Astrocyte (in vitro differentiated cells and primary cell): ENCODE data around the gene SATB2. TPM values are rescaled to one million over a fixed set of nuclear protein-coding genes. Genes with fewer than 3 reads are reported as not detected.

ENCODE experiments used
- DNase-seq: peaks from one replicate; pipeline ENCODE4 v3.0.0-alpha.2; 2010; ENCODE audit warnings: low read depth
- FAIRE-seq: peaks from 2 replicates; lab custom pipeline; 2011; peaks lifted over from hg19 to GRCh38; lab: Jason Lieb, UNC
- H2AFZ ChIP-seq: 2 replicates; pipeline ENCODE4 v1.6.0; 2012; ENCODE audit warnings: low read depth, low read length, inconsistent platforms
- H3K27ac ChIP-seq: 2 replicates; pipeline ENCODE4 v1.5.1; 2011; ENCODE audit warnings: low read depth, low read length, inconsistent platforms
- H3K27me3 ChIP-seq: 2 replicates; pipeline ENCODE4 v1.6.0; 2011; ENCODE audit warnings: low read length, inconsistent platforms; ENCODE audit not compliant: insufficient read depth
- H3K36me3 ChIP-seq: 2 replicates; pipeline ENCODE4 v1.5.1; 2011; ENCODE audit warnings: low read length, inconsistent platforms; ENCODE audit not compliant: insufficient read depth
- H3K4me1 ChIP-seq: 2 replicates; pipeline ENCODE4 v1.5.1; 2011; ENCODE audit warnings: low read length, inconsistent platforms; ENCODE audit not compliant: insufficient read depth
- H3K4me2 ChIP-seq: 2 replicates; pipeline ENCODE4 v1.6.0; 2012; ENCODE audit warnings: low read length, inconsistent platforms
- H3K4me3 ChIP-seq: 2 replicates; pipeline ENCODE4 v1.5.1; 2011; ENCODE audit warnings: low read depth, mild to moderate bottlenecking, low read length, inconsistent platforms; ENCODE audit not compliant: insufficient read depth
- H3K79me2 ChIP-seq: 2 replicates; pipeline ENCODE4 v1.6.0; 2012; ENCODE audit warnings: mild to moderate bottlenecking, low read length, inconsistent platforms; ENCODE audit not compliant: insufficient read depth
- H3K9ac ChIP-seq: 2 replicates; pipeline ENCODE4 v1.6.0; 2012; ENCODE audit warnings: mild to moderate bottlenecking, low read length, inconsistent platforms
- H3K9me3 ChIP-seq: 2 replicates; pipeline ENCODE4 v1.5.1; 2012; ENCODE audit warnings: low read depth, mild to moderate bottlenecking, low read length, inconsistent platforms; ENCODE audit not compliant: insufficient read depth
- H4K20me1 ChIP-seq: 2 replicates; pipeline ENCODE4 v1.6.0; 2012; ENCODE audit warnings: low read length, inconsistent platforms; ENCODE audit not compliant: insufficient read depth
- H3K27ac Mint-ChIP-seq: one replicate; pipeline ENCODE4 v1.8.0; 2021; ENCODE audit warnings: mild to moderate bottlenecking, mixed read lengths; ENCODE audit not compliant: unreplicated experiment
- H3K27me3 Mint-ChIP-seq: one replicate; pipeline ENCODE4 v1.8.0; 2021; ENCODE audit warnings: low read depth, mixed read lengths; ENCODE audit not compliant: unreplicated experiment
- H3K36me3 Mint-ChIP-seq: one replicate; pipeline ENCODE4 v1.8.0; 2021; ENCODE audit warnings: low read depth, mixed read lengths; ENCODE audit not compliant: unreplicated experiment
- H3K4me1 Mint-ChIP-seq: one replicate; pipeline ENCODE4 v1.8.0; 2021; ENCODE audit warnings: low read depth, mixed read lengths; ENCODE audit not compliant: unreplicated experiment
- H3K4me3 Mint-ChIP-seq: one replicate; pipeline ENCODE4 v1.8.0; 2021; ENCODE audit warnings: mild to moderate bottlenecking, moderate library complexity, mixed read lengths; ENCODE audit not compliant: unreplicated experiment
- H3K9me3 Mint-ChIP-seq: one replicate; pipeline ENCODE4 v1.8.0; 2021; ENCODE audit warnings: mild to moderate bottlenecking, mixed read lengths; ENCODE audit not compliant: unreplicated experiment
- CTCF ChIP-seq: IDR thresholded peaks from 2 replicates; pipeline ENCODE4 v1.5.1; 2011; ENCODE audit warnings: low read depth, mild to moderate bottlenecking, inconsistent platforms, low read length, moderate library complexity; ENCODE audit not compliant: insufficient read depth
- EZH2 ChIP-seq: IDR thresholded peaks from 2 replicates; pipeline ENCODE4 v1.6.1; 2012; ENCODE audit warnings: mild to moderate bottlenecking, low read length, inconsistent platforms; ENCODE audit not compliant: insufficient read depth
- total RNA-seq: library from RNA; stranded (reverse); gene quantifications from 2 replicates; pipeline ENCODE4 v1.2.1, GENCODE V29; 2021

Gene SATB2
- total RNA-seq, 1 donor from 2014 or later: 12.3 TPM

- TF ChIP-seq EZH2: no peak
- TF ChIP-seq CTCF: no peak
- Histone ChIP-seq H3K9me3 (no peaks in the 10 kb centered on the region), H3K36me3 (no peaks in the 10 kb centered on the region), H3K4me1 (peaks cover 8% of the 10 kb centered on the region), H3K9ac (no peak overlapping the region), H2AFZ (no peak overlapping the region), H3K27me3 (no peaks in the 10 kb centered on the region), H3K27ac (no peak overlapping the region), H3K4me3 (no peak overlapping the region), H3K4me2 (no peak overlapping the region), H4K20me1 (peaks cover 4% of the 10 kb centered on the region), H3K79me2 (peaks cover 6% of the 10 kb centered on the region)
- Mint-ChIP-seq H3K9me3 (no peaks in the 10 kb centered on the region), H3K4me3 (no peak overlapping the region), H3K4me1 (peaks cover 16% of the 10 kb centered on the region), H3K27ac (no peak overlapping the region), H3K27me3 (no peaks in the 10 kb centered on the region), H3K36me3 (peaks cover 3% of the 10 kb centered on the region)
- DNase-seq: no peak
- no peak for FAIRE-seq
Measured at GRCh38 chr2:199414465-199414864, 43.3 kb downstream of the SATB2 start.

GRCh38 chr2:199414001-199414400 is 43.7 kb downstream of the SATB2 start:
- Mint-ChIP-seq H3K9me3 (no peaks in the 10 kb centered on the region), H3K27me3 (no peaks in the 10 kb centered on the region), H3K27ac (no peak overlapping the region), H3K4me3 (no peak overlapping the region), H3K4me1 (peaks cover 19% of the 10 kb centered on the region), H3K36me3 (peaks cover 3% of the 10 kb centered on the region)
- FAIRE-seq (no peak), DNase-seq (no peak)
- H3K4me1 ChIP-seq: peaks cover 8% of the 10 kb centered on the region
- H3K79me2 ChIP-seq: peaks cover 6% of the 10 kb centered on the region
- TF ChIP-seq EZH2 (no peak), CTCF (no peak)
- no peak overlapping the region for H3K27ac ChIP-seq
- H3K9ac ChIP-seq: no peak overlapping the region
- no peaks in the 10 kb centered on the region for H3K36me3 ChIP-seq
- no peaks in the 10 kb centered on the region for H3K27me3 ChIP-seq
- H2AFZ ChIP-seq: no peak overlapping the region
- no peak overlapping the region for H3K4me3 ChIP-seq
- no peaks in the 10 kb centered on the region for H3K9me3 ChIP-seq
- peaks cover 4% of the 10 kb centered on the region for H4K20me1 ChIP-seq
- no peak overlapping the region for H3K4me2 ChIP-seq

GRCh38 chr2:199409759-199410529 is 47.8 kb downstream of the SATB2 start:
- no peak overlapping the region for H3K9ac ChIP-seq
- no peak overlapping the region for H3K4me3 ChIP-seq
- H3K27me3 ChIP-seq: no peaks in the 10 kb centered on the region
- H3K27ac ChIP-seq: no peak overlapping the region
- H3K4me2 ChIP-seq: peak overlapping the region; percentile 30
- TF ChIP-seq EZH2 (no peak), CTCF (no peak)
- Mint-ChIP-seq H3K27ac (peak overlapping the region; percentile 51), H3K4me3 (no peak overlapping the region), H3K4me1 (peaks cover 19% of the 10 kb centered on the region), H3K27me3 (no peaks in the 10 kb centered on the region), H3K36me3 (peaks cover 1% of the 10 kb centered on the region), H3K9me3 (no peaks in the 10 kb centered on the region)
- DNase-seq: peak; percentile 40
- H3K4me1 ChIP-seq: peaks cover 8% of the 10 kb centered on the region
- peak; percentile 23 for FAIRE-seq
- H3K36me3 ChIP-seq: no peaks in the 10 kb centered on the region
- H2AFZ ChIP-seq: no peak overlapping the region
- H3K79me2 ChIP-seq: no peaks in the 10 kb centered on the region
- H3K9me3 ChIP-seq: no peaks in the 10 kb centered on the region
- H4K20me1 ChIP-seq: no peaks in the 10 kb centered on the region
